ENCODE measurements around the gene ADAM10. TPM values are rescaled to one million over a fixed set of nuclear protein-coding genes. Genes with fewer than 3 reads are reported as not detected.

ADAM10 gene
- total RNA-seq, 1 donor from 2014 or later: 140 TPM

DNA sequence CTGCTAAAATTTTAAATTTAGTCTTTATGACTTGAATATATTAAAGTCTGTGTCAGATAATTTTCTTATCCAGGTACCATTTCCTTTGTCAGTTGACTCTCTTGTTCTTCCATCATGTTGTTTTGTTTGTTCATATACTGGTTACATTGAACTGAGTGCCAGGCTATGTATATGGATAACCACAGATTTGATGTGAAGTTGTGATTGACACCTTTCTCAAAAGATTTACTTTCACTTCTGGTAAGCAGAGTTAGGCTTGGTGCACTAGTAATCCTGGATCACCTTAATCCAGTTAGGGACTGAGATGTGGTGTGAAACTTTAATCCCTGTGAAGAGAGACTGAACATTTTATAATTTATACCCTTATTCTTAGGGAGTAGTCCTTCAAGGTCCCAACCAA lies 99.4 kb downstream of the ADAM10 start:
- Mint-ChIP-seq H3K36me3 (ENCODE audit: unreplicated experiment) (no peaks in the 10 kb centered on the region), H3K4me1 (ENCODE audit: low read depth, unreplicated experiment) (no peaks in the 10 kb centered on the region), H3K27ac (ENCODE audit: unreplicated experiment) (no peak overlapping the region), H3K27me3 (ENCODE audit: unreplicated experiment) (no peaks in the 10 kb centered on the region), H3K4me3 (ENCODE audit: unreplicated experiment) (no peak overlapping the region), H3K9me3 (ENCODE audit: unreplicated experiment) (no peaks in the 10 kb centered on the region)
- TF ChIP-seq, protein P1, sequence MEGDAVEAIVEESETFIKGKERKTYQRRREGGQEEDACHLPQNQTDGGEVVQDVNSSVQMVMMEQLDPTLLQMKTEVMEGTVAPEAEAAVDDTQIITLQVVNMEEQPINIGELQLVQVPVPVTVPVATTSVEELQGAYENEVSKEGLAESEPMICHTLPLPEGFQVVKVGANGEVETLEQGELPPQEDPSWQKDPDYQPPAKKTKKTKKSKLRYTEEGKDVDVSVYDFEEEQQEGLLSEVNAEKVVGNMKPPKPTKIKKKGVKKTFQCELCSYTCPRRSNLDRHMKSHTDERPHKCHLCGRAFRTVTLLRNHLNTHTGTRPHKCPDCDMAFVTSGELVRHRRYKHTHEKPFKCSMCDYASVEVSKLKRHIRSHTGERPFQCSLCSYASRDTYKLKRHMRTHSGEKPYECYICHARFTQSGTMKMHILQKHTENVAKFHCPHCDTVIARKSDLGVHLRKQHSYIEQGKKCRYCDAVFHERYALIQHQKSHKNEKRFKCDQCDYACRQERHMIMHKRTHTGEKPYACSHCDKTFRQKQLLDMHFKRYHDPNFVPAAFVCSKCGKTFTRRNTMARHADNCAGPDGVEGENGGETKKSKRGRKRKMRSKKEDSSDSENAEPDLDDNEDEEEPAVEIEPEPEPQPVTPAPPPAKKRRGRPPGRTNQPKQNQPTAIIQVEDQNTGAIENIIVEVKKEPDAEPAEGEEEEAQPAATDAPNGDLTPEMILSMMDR (IDR thresholded peaks at IDR 0.05; ENCODE audit: partially characterized antibody, unreplicated experiment): no peak
- no peak for DNase-seq

DNA sequence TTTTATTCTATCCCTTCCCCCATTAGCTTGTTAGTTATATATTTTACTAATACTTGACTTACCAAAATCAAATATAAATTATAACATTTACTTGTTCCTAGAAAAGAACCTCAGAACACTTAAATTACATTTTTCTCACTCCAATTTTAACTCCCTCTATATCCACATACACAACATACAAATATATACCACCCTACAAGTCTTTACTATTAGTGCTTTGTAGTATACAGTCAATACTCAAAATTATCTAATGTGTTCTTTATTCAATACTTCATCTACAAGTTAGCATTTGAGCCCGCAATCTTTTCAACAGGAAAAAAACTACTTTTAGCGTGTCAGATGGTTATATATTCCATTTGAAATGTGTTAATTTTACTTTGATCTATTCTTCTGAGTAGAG lies 100.3 kb downstream of the ADAM10 start:
- Mint-ChIP-seq H3K27me3 (ENCODE audit: unreplicated experiment) (no peaks in the 10 kb centered on the region), H3K27ac (ENCODE audit: unreplicated experiment) (no peak overlapping the region), H3K4me1 (ENCODE audit: low read depth, unreplicated experiment) (no peaks in the 10 kb centered on the region), H3K9me3 (ENCODE audit: unreplicated experiment) (no peaks in the 10 kb centered on the region), H3K4me3 (ENCODE audit: unreplicated experiment) (no peak overlapping the region), H3K36me3 (ENCODE audit: unreplicated experiment) (no peaks in the 10 kb centered on the region)
- TF ChIP-seq, protein P1 (IDR thresholded peaks at IDR 0.05; ENCODE audit: partially characterized antibody, unreplicated experiment): no peak
- no peak for DNase-seq

DNA sequence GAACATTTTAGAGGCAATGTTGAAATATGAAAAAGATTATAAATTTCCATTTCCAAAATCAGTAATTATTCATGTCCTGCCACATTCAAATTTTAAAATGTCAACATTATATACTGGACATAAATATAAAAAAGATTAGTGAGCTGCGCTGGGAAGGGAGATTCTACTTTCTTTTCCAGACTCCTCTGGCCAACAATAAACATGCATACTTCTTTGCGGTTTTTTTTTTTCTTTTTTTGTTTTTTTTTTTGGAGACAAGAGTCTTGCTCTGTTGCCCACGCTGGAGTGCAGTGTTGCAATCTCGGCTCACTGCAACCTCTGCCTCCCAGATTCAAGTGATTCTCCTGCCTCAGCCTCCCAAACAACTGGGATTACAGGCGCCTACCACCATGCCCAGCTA lies 105.5 kb downstream of the ADAM10 start:
- TF ChIP-seq, protein P1 (IDR thresholded peaks at IDR 0.05; ENCODE audit: partially characterized antibody, unreplicated experiment): no peak
- no peaks in the 10 kb centered on the region for H3K9me3 Mint-ChIP-seq (ENCODE audit: unreplicated experiment)
- H3K27ac Mint-ChIP-seq (ENCODE audit: unreplicated experiment): no peak overlapping the region
- no peaks in the 10 kb centered on the region for H3K27me3 Mint-ChIP-seq (ENCODE audit: unreplicated experiment)
- no peaks in the 10 kb centered on the region for H3K36me3 Mint-ChIP-seq (ENCODE audit: unreplicated experiment)
- H3K4me1 Mint-ChIP-seq (ENCODE audit: low read depth, unreplicated experiment): no peaks in the 10 kb centered on the region
- DNase-seq: no peak
- no peak overlapping the region for H3K4me3 Mint-ChIP-seq (ENCODE audit: unreplicated experiment)

DNA sequence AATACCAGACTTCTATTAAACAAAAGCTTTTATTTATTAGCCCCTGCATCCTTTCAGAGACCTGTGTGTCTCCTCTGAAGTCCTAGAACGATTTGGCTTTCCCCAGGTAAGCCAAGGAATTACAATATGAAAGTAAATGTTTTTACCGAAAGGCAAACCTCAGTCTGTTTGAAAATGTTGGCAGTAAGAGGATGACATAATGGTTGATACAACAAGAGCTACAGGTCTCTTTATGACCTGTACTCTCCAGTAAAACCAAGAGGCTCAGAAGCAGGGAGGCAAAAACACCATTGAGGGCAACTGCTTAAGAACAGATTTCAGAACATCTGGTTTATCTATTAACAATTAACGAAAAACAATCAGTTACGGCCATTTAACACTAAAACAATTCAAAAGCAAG lies 107.8 kb downstream of the ADAM10 start:
- no peaks in the 10 kb centered on the region for H3K36me3 Mint-ChIP-seq (ENCODE audit: unreplicated experiment)

DNA sequence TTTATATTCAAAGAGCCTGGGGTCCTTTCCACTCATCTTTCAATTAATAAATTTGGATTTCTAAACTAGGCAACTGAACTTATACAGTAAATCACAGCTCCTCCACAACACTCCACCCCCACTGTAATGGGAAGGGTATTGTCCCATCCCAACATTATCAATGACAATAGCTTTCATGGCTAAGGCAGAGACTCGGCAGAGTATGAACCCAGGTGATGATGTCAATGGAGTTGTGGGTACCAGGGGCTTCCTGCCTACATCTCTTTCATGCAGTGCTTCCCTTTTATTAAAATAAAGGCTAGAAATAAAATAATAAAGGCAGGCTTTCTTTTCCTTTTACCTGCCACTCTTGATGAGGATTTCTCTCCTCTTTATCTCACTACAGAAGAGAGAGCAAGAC lies 109.5 kb downstream of the ADAM10 start:
- no peak for DNase-seq
- Mint-ChIP-seq H3K4me3 (ENCODE audit: unreplicated experiment) (no peak overlapping the region), H3K9me3 (ENCODE audit: unreplicated experiment) (no peaks in the 10 kb centered on the region), H3K27me3 (ENCODE audit: unreplicated experiment) (no peaks in the 10 kb centered on the region), H3K27ac (ENCODE audit: unreplicated experiment) (no peak overlapping the region), H3K36me3 (ENCODE audit: unreplicated experiment) (no peaks in the 10 kb centered on the region), H3K4me1 (ENCODE audit: low read depth, unreplicated experiment) (no peaks in the 10 kb centered on the region)
- TF ChIP-seq, protein P1 (IDR thresholded peaks at IDR 0.05; ENCODE audit: partially characterized antibody, unreplicated experiment): no peak

More for the DNA sequence above, 107.8 kb downstream of the ADAM10 start:
- no peak for DNase-seq
- H3K4me3 Mint-ChIP-seq (ENCODE audit: unreplicated experiment): no peak overlapping the region
- H3K4me1 Mint-ChIP-seq (ENCODE audit: low read depth, unreplicated experiment): no peaks in the 10 kb centered on the region
- H3K9me3 Mint-ChIP-seq (ENCODE audit: unreplicated experiment): no peaks in the 10 kb centered on the region
- H3K27me3 Mint-ChIP-seq (ENCODE audit: unreplicated experiment): no peaks in the 10 kb centered on the region
- no peak overlapping the region for H3K27ac Mint-ChIP-seq (ENCODE audit: unreplicated experiment)
- TF ChIP-seq, protein P1 (IDR thresholded peaks at IDR 0.05; ENCODE audit: partially characterized antibody, unreplicated experiment): no peak
